Cerebellar nuclear complex (tissue), 1 donor: ENCODE measurements around the gene ZNF711.
A peak's percentile ranks its signal among the peaks of the same experiment; 100 is the strongest.
"Not testable (repeated sequence)": the region's sequence is repeated elsewhere in the genome, so short reads cannot be mapped to it uniquely, and the experiment has no call there.

Experiments used
- DNase-seq, 2 experiments: peaks; one replicate each; lab custom pipeline; 2025; lab: John Stamatoyannopoulos, UW

The ZNF711 gene

GRCh38 chrX:85243761-85244449, at the start of gene ZNF711, which contains the start of gene SATL1:
Gene ZNF711, plus strand, starts transcription at chrX:85243991. Its CDS starts 3,582 bp downstream, at chrX:85247573.
Gene SATL1, minus strand, starts transcription at chrX:85243779. Its CDS starts 134,811 bp downstream, at chrX:85108968.
- DNase-seq, result peak in 1 of 2 experiments; percentile 2

GRCh38 chrX:85196319-85196718, 47.5 kb upstream of the ZNF711 start:
- no peak for DNase-seq

- no peak for DNase-seq
Measured at GRCh38 chrX:85203461-85203970, 40.3 kb upstream of the ZNF711 start.

- no peak for DNase-seq
Measured at GRCh38 chrX:85213792-85214530, 29.8 kb upstream of the ZNF711 start.

- no peak for DNase-seq
Measured at GRCh38 chrX:85215946-85216345, 27.8 kb upstream of the ZNF711 start.

GRCh38 chrX:85221361-85221760, 22.4 kb upstream of the ZNF711 start:
- no peak for DNase-seq

- no peak for DNase-seq
Measured at GRCh38 chrX:85223359-85223758, 20.4 kb upstream of the ZNF711 start.

GRCh38 chrX:85243155-85243554, 636 bp upstream of the ZNF711 start:
- no peak for DNase-seq

- DNase-seq, result no peak
Measured at GRCh38 chrX:85244450-85245211, 840 bp downstream of the ZNF711 start.

GRCh38 chrX:85285286-85285685, 41.5 kb downstream of the ZNF711 start:
- not testable (repeated sequence) for DNase-seq

- no peak for DNase-seq
Measured at GRCh38 chrX:85288992-85289723, 45.4 kb downstream of the ZNF711 start.

- no peak for DNase-seq
Measured at GRCh38 chrX:85303544-85303943, 59.8 kb downstream of the ZNF711 start.

- no peak for DNase-seq
Measured at GRCh38 chrX:85309717-85310116, 65.9 kb downstream of the ZNF711 start.

GRCh38 chrX:85311348-85311747, 67.6 kb downstream of the ZNF711 start:
- not testable (repeated sequence) for DNase-seq
